ENCODE results near the gene NIPAL3.
"Not testable (repeated sequence)": the region's sequence is repeated elsewhere in the genome, so short reads cannot be mapped to it uniquely, and the experiment has no call there.

Gene NIPAL3

DNA sequence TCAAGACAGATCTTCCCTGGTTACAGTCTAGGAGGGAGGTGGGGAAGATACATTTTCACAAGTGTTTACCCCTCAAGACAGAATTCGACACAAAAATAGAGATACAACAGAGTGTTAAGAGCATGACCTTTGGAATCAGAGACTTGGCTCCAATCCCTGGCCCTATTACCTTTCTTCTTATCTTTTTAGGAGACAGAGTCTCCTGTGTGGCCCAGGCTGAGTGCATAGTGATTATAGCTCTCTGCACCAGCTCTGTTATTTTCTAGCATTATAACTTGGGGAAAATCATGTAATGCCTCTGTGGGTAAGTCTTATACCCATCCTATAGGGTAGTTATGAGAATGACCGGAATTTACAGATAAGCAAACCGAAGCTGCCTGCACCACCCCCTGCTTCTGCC is 9.8 kb downstream of the NIPAL3 start:
- no peak for DNase-seq

- no peak for DNase-seq
Measured at GRCh38 chr1:24425922-24426321, 10.3 kb downstream of the NIPAL3 start.

GRCh38 chr1:24426744-24427544 is 11.3 kb downstream of the NIPAL3 start:
- DNase-seq: no peak

DNA sequence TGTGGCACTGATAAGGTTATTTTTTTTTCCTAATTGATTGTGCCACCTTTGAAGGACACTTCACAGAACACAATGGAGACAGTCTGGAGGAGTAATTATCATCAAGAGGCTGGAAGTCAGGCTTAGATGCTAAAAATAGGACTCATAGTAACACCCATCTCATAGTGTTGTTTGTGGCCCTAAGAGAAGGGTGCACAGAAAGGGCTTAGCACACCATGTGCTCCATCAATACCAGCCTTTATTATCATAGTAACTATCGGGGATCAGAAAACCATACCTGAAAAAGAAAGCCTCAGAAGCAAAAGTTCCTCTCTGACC is 11.9 kb downstream of the NIPAL3 start:
- DNase-seq: peak; percentile 16 to 31

GRCh38 chr1:24435782-24436365 is 20.3 kb downstream of the NIPAL3 start:
- no peak for DNase-seq

GRCh38 chr1:24437631-24438396 is 22.2 kb downstream of the NIPAL3 start:
- no peak for DNase-seq

DNA sequence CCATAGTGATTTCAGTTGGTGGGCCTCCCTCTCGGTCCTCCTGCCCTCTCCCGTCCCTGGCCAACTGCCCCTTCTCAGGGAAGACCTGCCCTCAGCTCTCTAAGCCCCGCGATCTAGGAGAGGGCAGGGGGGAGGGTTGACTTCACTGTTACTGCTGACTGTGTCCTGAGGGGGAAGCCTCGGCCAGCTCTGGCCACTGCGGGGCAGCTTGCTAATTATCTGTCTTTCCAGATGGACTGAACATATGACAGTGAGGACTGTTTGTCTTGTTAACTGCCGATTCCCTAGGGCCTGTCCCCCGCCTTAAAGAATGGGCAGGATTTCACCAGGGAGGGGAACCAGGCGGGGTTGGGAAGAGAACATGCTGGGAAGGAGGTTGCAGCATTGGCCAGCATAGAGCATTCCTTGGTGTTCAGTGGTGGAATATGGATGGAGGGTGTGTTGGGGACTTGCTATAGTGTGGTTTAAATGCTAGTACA is 22.9 kb downstream of the NIPAL3 start:
- no peak for DNase-seq

GRCh38 chr1:24440436-24440835 is 24.8 kb downstream of the NIPAL3 start:
- no peak for DNase-seq

GRCh38 chr1:24441480-24441879 is 25.9 kb downstream of the NIPAL3 start:
- DNase-seq: no peak

GRCh38 chr1:24441996-24442668 is 26.5 kb downstream of the NIPAL3 start:
- DNase-seq: no peak

- no peak for DNase-seq
Measured at GRCh38 chr1:24442764-24443163, 27.2 kb downstream of the NIPAL3 start.

DNA sequence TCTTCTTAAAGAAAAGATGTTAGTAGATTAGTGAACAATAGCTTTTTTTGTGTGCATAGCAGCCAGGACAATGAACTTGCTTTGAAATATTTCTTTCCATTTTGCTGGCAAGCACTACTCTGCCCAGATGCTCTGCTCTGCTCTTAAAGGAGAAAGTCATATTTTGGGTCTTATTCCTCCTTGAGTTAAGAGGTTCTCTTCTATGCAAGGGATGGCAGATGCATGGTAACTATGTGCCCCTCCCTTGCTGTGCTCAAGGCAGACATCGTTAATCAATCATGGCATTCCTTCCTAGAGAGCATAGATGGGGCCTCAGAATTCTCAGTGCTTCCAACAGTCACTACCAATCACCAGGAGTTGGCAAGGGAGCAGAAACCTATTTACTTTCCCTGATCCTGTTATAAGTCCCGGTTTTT is 27.6 kb downstream of the NIPAL3 start:
- DNase-seq: peak in 1 of 2 experiments; percentile 9

GRCh38 chr1:24446446-24446845 is 30.8 kb downstream of the NIPAL3 start:
- not testable (repeated sequence) for DNase-seq

DNA sequence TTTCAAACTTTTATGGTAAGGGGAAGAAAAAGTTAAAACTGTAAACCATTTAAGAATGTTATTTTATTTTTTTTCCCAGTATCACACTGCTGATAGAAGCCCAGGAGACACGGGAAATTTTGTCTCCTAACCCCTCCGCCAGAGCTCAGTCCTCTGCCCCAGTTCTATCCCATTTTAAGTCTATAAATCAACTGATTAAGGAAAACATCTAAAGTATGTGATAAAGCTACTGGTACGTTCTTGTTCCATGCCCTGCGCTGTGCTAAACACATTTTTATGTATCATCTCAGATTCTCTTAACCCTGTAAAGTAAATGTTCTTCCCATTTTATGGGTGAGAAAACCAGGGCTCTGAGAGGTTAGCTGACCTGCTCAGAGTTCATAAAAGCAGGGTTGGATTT is 34.7 kb downstream of the NIPAL3 start:
- no peak for DNase-seq

DNA sequence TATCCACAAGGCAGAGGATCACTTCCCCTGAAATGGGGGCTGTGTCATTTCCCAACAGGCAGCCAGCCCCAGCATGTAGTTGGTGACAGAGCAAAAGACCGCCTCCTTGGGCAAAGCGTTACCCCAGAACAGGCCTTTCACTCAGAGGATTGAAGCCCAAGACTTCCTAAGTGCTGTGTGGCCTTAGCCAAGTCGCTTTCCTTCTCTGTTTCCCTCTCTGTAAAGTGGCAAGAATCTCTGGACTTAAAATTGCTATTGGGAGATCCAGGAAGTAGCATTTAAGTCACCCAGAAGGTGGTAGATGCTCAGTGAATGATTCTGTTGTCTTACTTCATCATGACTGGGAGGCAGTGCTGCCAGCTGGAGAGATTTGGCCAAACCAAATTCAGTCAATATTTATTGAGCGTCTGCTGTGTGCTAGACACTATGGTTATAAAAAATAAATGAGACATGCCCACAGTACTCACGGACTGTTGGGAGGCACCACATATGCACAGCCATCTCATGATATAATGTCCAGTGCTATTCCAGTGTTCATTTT is 35.3 kb downstream of the NIPAL3 start:
- no peak for DNase-seq

DNA sequence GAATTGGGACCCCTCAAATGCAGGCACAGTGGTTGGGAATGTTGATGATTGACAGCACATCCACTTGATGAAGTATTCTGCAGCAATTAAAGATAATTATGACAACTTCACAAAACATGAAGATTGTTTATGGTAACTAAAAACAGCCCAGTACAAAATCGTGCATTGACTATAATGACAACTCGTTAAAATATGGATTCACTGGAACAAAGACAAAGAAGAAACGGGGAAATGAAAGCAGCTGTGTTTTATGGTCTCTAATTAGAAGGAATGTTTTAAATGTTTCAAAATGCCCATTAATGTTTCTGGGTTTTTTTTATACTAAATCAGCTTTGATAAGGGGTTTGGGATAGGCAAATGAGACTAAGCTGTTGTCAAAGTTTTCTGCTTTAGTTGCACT is 36.1 kb downstream of the NIPAL3 start:
- no peak for DNase-seq

- DNase-seq: no peak
Measured at GRCh38 chr1:24452922-24453485, 37.4 kb downstream of the NIPAL3 start.

- DNase-seq: no peak
Measured at GRCh38 chr1:24454673-24455072, 39.1 kb downstream of the NIPAL3 start.

- DNase-seq: no peak
Measured at GRCh38 chr1:24455272-24455671, 39.7 kb downstream of the NIPAL3 start.

DNA sequence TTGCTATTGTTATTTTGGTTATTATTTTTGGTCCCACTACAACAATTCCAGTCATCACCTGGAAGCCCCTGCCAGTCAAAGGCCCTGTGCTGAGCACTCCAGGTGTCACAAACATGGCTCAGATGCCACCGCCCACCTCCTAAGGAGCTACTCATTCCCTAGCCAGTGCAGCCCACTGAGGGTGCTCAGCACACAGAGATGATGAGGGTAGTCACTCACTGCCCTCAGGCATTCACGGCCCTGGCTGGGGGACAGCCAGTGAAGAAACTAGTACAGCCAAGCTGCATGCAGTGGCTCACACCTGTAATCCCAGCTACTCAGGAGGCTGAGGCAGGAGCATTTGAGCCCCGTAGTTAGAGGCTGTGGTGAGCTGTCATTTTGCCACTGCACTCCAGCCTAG is 42.3 kb downstream of the NIPAL3 start:
- no peak for DNase-seq

DNA sequence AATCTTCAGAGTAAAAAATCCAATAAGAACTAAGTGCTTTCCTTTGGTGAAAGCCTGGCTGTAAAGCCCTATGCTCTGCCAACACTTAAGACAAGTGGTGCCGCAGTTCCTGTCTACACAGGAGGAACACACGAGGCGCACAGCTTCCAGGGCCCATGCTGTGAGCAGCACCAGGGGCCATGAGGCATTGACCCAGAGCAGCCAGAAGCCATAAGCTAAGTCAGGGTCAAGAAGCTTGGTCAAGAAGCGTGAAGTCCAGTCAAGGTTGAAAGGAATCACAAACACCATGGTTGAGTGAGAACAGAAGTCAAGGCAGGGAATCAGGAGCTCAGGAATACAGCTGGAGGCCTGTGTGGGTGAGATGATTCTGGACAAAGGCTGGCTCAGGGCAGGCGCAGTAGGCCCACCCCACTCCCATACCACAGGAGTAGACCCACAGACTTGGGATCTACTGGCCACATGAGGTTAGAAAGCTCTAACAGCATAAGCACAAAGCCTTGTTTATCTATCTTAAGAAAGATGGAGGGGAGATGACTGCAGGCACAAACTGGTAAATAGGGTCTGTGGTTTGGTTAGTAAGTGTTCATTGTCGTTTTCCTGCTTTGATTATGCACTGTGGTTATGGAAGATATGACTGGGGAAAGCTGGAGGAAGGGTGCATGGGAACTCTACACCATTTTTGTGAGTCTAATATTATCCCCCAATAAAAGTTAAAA is 44.1 kb downstream of the NIPAL3 start:
- peak; percentile 29 to 42 for DNase-seq

DNA sequence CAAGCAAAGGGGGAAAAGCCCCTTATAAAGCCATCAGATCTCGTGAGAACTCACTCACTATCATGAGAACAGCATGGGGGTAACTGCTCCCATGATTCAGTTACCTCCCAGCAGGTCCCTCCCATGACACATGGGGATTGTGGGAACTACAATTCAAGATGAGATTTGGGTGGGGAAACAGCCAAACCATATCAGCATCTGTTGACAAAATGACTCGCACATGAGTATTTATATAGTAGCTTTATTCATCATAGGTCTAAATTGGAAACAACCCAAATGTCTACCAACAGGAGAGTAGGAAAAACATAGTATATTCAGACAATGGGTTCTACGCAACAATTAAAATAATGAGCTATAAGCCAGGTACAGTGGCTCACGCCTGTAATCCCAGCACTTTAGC is 46.5 kb downstream of the NIPAL3 start:
- not testable (repeated sequence) for DNase-seq
